SU-DHL-6 (cell line): Measurements from ENCODE around the gene TAGLN2.

Experiments
- H2AFZ ChIP-seq: fragments of 200-600 bp; sonication (generic); 2 replicates; pipeline ENCODE4 v1.6.1; 2014; ENCODE audit warnings: low read depth, mild to moderate bottlenecking, moderate library complexity, mixed read lengths, antibody characterized with exemption, low read length; ENCODE audit not compliant: severe bottlenecking
- H3F3A ChIP-seq: fragments of 200-600 bp; shearing (Covaris generic); 2 replicates; pipeline ENCODE4 v1.6.0; 2016; ENCODE audit warnings: antibody characterized with exemption, mild to moderate bottlenecking; ENCODE audit not compliant: insufficient read depth
- H3K27ac ChIP-seq: fragments of 200-600 bp; sonication (generic); 2 replicates; pipeline ENCODE4 v1.5.1; 2016; ENCODE audit warnings: low read depth, mild to moderate bottlenecking, low read length, moderate library complexity, mixed read lengths
- H3K27me3 ChIP-seq: fragments of 200-600 bp; sonication (generic), shearing (Covaris generic); 2 replicates; pipeline ENCODE4 v1.6.0; 2014; ENCODE audit warnings: mild to moderate bottlenecking, low read length
- H3K36me3 ChIP-seq: fragments of 200-600 bp; sonication (generic); 2 replicates; pipeline ENCODE4 v1.6.1; 2014; ENCODE audit warnings: mild to moderate bottlenecking, low read length, mixed read lengths
- H3K4me2 ChIP-seq: fragments of 300-600, 200-600 bp; shearing (Covaris generic), sonication (generic); 2 replicates; pipeline ENCODE4 v1.6.0; 2014; ENCODE audit warnings: low read length, low read depth, mild to moderate bottlenecking; ENCODE audit not compliant: poor library complexity, severe bottlenecking
- H3K4me3 ChIP-seq: fragments of 200-600 bp; sonication (generic); 2 replicates; pipeline ENCODE4 v1.5.1; 2014; ENCODE audit warnings: antibody characterized with exemption, low read length, mild to moderate bottlenecking, mixed read lengths; ENCODE audit not compliant: insufficient read depth, poor library complexity, severe bottlenecking
- H3K79me2 ChIP-seq: fragments of 200-600 bp; sonication (generic); 2 replicates; pipeline ENCODE4 v1.6.1; 2014; ENCODE audit warnings: mild to moderate bottlenecking, low read length, moderate library complexity; ENCODE audit not compliant: insufficient read depth
- H3K9ac ChIP-seq: fragments of 200-600 bp; sonication (generic); 2 replicates; pipeline ENCODE4 v1.7.0; 2014; ENCODE audit warnings: mild to moderate bottlenecking, low read length
- H3K9me2 ChIP-seq: fragments of 200-600 bp; sonication (generic); replicated peaks from 2 replicates; pipeline ENCODE4 v1.6.1; 2014; ENCODE audit warnings: low read length; ENCODE audit not compliant: insufficient read depth
- H3K9me3 ChIP-seq: fragments of 200-600 bp; sonication (generic); 2 replicates; pipeline ENCODE4 v1.6.1; 2014; ENCODE audit warnings: low read length, mixed read lengths; ENCODE audit not compliant: insufficient read depth
- H4K20me1 ChIP-seq: fragments of 200-600 bp; sonication (generic); 2 replicates; pipeline ENCODE4 v1.6.1; 2014; ENCODE audit warnings: low read depth, mild to moderate bottlenecking, antibody characterized with exemption, low read length, moderate library complexity, mixed read lengths
- CTCF ChIP-seq: fragments of 200-600 bp; sonication (generic); IDR thresholded peaks from one replicate; pipeline ENCODE4 v1.5.1; 2017; ENCODE audit warnings: antibody characterized with exemption, mild to moderate bottlenecking, low read length, moderate library complexity; ENCODE audit not compliant: insufficient read depth, poor library complexity, severe bottlenecking
- EZH2phosphoT487 ChIP-seq: fragments of 200-600 bp; sonication (generic), shearing (Covaris generic); conservative IDR thresholded peaks from 2 replicates; pipeline ENCODE4 v1.6.1; 2018; ENCODE audit warnings: mild to moderate bottlenecking, antibody characterized with exemption, low read length, moderate library complexity, mixed read lengths

Gene TAGLN2

GRCh38 chr1:159889821-159890252 is 35.5 kb downstream of the TAGLN2 start:
- no peak for TF ChIP-seq CTCF
- no peak for TF ChIP-seq EZH2phosphoT487

GRCh38 chr1:159889202-159889601 is 36.1 kb downstream of the TAGLN2 start:
- no peak for TF ChIP-seq EZH2phosphoT487
- TF ChIP-seq CTCF = no peak
- Histone ChIP-seq H3K9ac (no peak overlapping the region), H3K27ac (no peak overlapping the region), H3K4me2 (no peak overlapping the region), H3K27me3 (no peaks in the 10 kb centered on the region), H3K9me2 (no peaks in the 10 kb centered on the region), H3K9me3 (no peaks in the 10 kb centered on the region), H3K36me3 (no peaks in the 10 kb centered on the region), H4K20me1 (no peaks in the 10 kb centered on the region), H3K79me2 (no peaks in the 10 kb centered on the region), H3K4me3 (no peak overlapping the region), H2AFZ (no peak overlapping the region), H3F3A (no peaks in the 10 kb centered on the region)

More at GRCh38 chr1:159889821-159890252, 35.5 kb downstream of the TAGLN2 start:
- H3K79me2 ChIP-seq = no peaks in the 10 kb centered on the region
- no peaks in the 10 kb centered on the region for H3K36me3 ChIP-seq
- H4K20me1 ChIP-seq = no peaks in the 10 kb centered on the region
- H3K4me2 ChIP-seq = no peak overlapping the region
- H3K9me3 ChIP-seq = no peaks in the 10 kb centered on the region
- H3K27me3 ChIP-seq = no peaks in the 10 kb centered on the region
- H3K27ac ChIP-seq = no peak overlapping the region
- H2AFZ ChIP-seq = no peak overlapping the region
- no peak overlapping the region for H3K9ac ChIP-seq
- H3K9me2 ChIP-seq = no peaks in the 10 kb centered on the region
- H3K4me3 ChIP-seq = no peak overlapping the region
- no peaks in the 10 kb centered on the region for H3F3A ChIP-seq

- Histone ChIP-seq H3K9me3 (no peaks in the 10 kb centered on the region), H2AFZ (no peak overlapping the region), H3K9me2 (no peaks in the 10 kb centered on the region), H3K79me2 (no peaks in the 10 kb centered on the region), H3F3A (no peaks in the 10 kb centered on the region), H3K4me3 (no peak overlapping the region), H3K27ac (no peak overlapping the region), H4K20me1 (no peaks in the 10 kb centered on the region), H3K36me3 (no peaks in the 10 kb centered on the region), H3K27me3 (no peaks in the 10 kb centered on the region), H3K4me2 (no peak overlapping the region), H3K9ac (no peak overlapping the region)
- TF ChIP-seq EZH2phosphoT487 (no peak), CTCF (no peak)
Observed at GRCh38 chr1:159884296-159884695, 41.0 kb downstream of the TAGLN2 start.

GRCh38 chr1:159883134-159883533 is 42.2 kb downstream of the TAGLN2 start:
- TF ChIP-seq EZH2phosphoT487 (no peak), CTCF (no peak)
- H3F3A ChIP-seq = no peaks in the 10 kb centered on the region
- no peaks in the 10 kb centered on the region for H3K27me3 ChIP-seq
- no peaks in the 10 kb centered on the region for H3K9me3 ChIP-seq
- H3K79me2 ChIP-seq = no peaks in the 10 kb centered on the region
- no peak overlapping the region for H3K4me2 ChIP-seq
- no peaks in the 10 kb centered on the region for H4K20me1 ChIP-seq
- H3K9me2 ChIP-seq = no peaks in the 10 kb centered on the region
- H3K4me3 ChIP-seq = no peak overlapping the region
- no peaks in the 10 kb centered on the region for H3K36me3 ChIP-seq
- H3K9ac ChIP-seq = no peak overlapping the region
- H3K27ac ChIP-seq = no peak overlapping the region
- H2AFZ ChIP-seq = no peak overlapping the region
